Activated CD4-positive, alpha-beta T cell treated with anti-CD3 and anti-CD28 coated beads, Interleukin-2, Interleukin-4, amounts not matched to agents 100 ng/mL and 50 ng/mL, durations not matched to agents 16 hours and 8 hours (primary cell): ENCODE data around the gene SLC1A7.
"Not testable (repeated sequence)": the region's sequence is repeated elsewhere in the genome, so short reads cannot be mapped to it uniquely, and the experiment has no call there.

Source experiments
- DNase-seq: peaks from one replicate; pipeline ENCODE4 v3.0.0-alpha.2; 2020; ENCODE audit warnings: low spot score

The SLC1A7 gene

DNA sequence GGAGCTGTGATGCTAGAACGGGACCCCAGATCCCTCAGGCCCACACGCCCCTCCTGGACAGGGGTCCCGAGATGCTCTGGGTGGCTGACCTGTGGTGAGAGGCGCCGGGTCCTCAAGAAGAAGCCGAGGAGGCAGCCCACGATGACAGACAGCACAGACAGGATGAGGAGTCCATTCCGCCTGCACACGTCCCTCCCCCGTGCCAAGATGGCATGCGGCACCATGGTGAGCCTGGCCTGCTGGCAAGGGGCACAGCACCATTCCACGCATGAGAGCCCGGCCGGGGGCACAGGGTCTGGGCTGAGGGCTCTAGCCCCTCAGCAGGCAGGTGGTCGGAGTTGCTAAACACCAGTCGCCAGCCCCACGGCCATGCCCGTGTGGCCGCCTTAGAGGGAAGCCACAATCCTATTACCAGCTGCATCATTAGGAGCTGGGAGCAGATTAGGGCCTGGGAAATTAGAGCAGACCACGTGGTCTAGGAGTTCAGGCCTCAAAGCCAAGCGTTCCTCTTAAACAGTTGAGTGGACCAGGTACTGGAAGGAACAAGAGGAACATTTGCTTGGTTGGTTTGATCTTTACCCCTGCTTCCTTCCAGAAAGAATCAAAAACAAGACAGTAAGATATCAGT lies at the start of gene SLC1A7:
Gene SLC1A7, minus strand, starts transcription at position 413 of the 628 bp plus-strand sequence. Its CDS starts 189 bp downstream, at position 224.
- DNase-seq: no peak

DNA sequence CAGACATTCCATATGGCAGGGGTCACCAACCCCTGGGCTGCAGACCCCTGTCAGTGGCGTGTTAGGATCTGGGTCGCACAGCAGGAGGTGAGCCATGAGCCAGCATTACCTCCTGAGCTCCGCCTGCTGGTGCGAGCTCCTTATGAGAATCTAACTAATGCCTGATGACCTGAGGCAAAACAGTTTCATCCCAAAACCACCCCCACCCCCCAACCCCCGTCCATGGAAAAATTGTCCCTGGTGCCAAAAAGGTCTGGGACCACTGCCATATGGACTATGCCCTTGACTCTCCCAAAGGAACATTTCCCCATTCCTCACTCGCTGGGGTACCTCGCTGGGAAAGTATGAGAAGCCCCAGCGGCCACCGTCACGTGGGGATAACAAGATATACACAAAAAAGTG lies 47.8 kb upstream of the SLC1A7 start:
- no peak for DNase-seq

DNA sequence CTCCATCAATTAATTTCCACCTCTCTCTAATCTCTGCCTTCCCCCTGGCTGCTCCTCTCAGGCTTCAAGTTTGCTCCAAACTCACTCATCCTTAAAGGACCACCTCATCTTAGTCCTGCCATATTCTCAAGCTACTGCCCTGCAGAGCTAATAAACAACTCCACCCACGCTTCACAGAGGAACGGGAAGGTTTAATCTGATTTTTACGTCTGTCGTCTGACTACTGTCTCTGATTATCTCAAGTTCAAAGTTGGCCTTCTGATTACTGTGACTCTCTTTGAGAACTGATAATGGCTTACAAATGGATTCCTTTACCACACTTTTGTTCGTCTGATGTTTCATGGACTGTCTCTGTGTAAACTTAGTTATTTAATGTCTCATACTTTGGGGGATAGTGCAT lies 46.6 kb upstream of the SLC1A7 start:
- DNase-seq: no peak

DNA sequence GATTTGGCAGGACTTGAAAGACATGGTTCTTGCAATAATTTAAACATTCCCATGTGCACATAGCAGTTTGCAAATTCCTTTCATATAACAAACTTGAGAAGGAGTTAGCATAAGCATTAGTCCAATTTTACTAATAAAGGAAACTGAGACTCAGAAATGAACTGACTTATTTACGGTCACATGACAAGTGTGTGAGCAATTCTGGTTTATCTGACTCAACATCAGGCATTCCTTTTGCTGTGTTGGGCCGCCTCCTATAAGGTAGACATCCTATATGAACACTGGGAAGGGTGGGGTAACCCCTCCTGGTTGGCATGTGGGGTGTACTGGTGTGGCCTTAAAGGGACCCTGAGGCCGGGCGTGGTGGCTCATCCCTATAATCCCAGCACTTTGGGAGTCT lies 45.7 kb upstream of the SLC1A7 start:
- no peak for DNase-seq

DNA sequence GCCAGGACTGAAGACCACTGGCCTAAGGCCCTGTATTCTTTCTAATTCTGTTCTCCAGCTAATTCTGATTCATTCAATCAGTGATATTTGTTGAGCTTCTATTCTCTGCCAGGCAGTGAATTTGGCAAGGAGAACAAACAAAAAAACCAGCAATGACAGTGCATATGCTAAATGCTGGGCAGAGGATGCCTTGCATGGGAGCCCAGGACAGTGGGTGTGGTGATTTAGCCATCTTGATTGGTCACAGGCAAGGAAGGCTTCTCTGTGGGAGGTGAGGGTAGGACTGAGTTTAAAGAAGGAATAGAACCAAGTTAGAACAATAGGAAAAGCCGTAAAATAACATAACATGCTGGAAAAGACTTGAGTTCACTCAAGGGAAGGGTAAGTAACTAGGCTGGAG lies 45.0 kb upstream of the SLC1A7 start:
- no peak for DNase-seq

DNA sequence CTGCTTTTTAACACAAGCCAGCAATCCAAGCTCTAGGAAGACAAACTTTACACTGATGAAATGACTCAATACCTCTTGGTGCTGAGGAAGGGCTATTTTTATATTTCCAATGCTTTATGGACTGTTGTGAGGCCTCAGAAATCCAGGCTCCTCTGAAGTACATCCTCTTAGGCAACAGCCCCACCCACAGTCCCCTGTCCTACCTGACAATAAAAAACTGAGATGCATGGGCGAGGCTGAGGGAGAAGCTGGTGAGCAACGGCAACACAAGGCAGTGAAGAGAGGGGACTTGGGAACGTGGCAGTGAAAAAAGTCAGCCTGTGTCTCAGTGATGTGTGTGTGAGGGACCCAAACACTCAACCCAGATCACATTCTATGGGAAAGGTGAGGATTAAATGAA lies 44.1 kb upstream of the SLC1A7 start:
- no peak for DNase-seq

DNA sequence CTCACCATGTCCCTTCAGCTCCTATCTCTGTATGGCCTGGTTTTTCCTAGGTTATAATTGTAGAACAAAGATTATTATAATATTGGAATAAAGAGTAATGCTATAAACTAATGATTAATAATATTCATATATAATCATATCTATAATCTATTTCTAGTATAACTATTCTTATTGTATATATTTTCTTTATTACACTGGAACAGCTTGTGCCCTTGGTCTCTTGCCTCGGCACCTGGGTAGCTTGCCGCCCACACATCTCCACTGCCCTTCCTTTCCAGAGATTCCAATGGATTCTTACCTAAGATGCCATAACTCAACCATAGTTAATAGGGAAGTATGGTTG lies 43.5 kb upstream of the SLC1A7 start:
- DNase-seq: not testable (repeated sequence)

DNA sequence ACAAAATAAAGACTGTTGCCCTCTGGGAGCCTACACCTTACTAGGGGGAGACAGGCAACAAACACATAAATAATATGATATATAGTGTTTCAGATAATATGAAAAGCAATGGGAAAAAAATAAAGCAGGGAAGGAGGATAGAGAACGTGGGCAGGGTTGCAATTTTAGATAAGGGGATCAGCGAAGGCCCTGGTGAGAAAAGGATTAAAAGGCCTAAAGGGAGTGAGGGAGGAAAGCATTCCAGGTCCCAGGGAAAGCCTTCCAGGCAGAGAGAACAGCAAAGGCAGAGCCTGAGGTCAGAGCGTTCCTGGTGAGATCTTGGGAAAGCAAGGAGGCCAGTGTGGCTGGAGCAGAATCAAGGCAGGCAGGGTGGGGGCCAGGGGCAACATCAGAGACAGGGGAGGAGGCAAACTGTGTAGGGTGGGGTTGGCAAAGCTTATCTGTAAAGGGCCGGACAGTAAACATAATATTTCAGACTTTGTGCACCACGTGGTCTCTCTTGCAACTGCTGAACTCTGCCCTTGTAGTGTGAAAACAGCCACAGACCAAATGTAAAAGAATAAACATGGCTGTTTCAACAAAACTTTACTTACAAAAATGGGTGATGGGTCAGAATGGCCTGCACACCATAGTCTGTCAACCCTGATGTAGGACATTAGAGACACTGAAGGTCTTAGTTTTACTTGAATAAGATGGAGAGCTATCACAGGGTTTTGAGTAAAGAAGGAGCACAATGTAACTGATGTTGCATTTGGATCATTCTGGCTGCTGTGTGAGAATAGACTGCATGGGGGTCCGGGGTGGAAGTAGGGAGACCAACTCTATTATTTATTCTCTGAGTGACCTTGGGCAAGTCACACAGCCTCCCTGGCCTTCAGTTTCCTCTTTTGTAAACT lies 40.9 kb upstream of the SLC1A7 start:
- no peak for DNase-seq

DNA sequence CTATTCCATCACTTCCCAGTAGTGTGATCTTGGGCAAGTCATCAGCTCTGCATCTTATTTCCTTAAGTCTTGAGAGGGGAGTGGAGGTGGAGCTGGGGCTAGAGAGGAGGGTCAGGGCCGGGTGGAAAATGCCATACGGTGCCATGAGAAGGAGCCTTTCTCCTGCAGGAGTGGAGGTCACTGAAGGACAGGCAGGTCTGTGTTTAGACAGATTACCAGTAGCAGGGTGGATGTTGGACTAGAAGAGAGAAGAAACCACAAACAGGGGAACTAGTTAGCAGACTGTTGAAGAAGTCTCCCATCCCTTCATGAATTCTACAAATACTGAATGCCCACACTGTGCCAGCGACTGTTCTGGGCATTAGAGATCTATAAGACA lies 40.3 kb upstream of the SLC1A7 start:
- no peak for DNase-seq

DNA sequence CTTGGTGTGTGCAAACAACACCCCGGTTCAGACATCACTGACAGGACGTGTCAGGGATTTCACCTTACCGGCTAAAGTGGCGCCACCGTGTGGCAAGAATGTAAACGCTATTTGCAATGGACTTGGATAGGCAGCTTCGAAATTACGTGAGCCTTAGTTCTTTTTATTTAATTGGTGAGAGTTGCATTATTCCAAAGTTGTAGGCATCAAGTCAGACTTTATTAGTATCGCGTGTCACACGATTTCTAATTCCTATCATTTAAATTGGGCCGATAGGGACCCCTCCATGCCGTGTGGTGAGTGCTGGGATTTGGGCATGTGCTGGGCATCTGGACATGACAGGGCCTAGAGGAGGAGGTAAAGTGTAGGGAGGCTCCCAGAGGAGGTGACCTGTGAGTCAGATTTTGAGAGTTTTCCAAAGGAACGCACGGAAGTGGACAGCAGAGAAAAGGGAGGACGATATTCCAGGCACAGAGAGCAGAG lies 39.7 kb upstream of the SLC1A7 start:
- DNase-seq: peak; percentile 85

DNA sequence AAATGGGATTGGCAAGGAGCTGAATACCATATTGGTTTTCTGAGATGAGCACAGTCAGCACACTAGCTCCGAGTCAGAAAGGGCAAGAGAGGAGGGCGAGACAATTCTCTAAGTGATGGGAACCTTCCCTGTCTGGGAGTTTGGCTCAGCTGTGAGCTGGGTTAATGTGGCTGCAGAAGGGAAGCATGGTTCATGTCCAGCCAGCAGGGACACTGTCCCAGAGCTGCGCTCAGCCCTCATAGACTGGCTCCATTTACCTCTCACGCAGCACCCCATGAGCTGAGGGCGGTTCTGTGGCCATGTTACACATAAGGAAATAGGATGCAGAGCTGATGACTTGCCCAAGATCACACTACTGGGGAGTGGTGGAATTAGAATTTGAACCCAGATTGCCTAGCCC lies 38.5 kb upstream of the SLC1A7 start:
- DNase-seq: no peak

DNA sequence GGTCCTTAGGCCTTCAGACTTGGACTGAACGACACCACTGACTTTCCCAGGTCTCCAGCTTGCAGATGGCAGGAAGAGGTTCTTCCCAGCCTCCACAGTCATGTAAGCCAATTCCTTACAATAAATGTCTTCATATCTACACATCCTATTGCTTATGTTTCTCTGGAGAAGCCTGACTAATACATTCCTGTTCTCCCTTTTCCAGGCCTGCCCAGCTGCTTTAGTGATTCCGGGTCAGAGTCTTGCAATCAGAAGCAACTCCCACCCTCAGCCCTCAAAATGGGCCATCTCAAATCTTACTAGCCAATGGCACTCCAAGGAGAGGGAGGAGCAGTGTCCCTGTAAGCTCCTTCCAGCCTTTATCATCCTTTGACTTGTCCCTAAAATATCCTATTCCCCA lies 37.8 kb upstream of the SLC1A7 start:
- DNase-seq: no peak

DNA sequence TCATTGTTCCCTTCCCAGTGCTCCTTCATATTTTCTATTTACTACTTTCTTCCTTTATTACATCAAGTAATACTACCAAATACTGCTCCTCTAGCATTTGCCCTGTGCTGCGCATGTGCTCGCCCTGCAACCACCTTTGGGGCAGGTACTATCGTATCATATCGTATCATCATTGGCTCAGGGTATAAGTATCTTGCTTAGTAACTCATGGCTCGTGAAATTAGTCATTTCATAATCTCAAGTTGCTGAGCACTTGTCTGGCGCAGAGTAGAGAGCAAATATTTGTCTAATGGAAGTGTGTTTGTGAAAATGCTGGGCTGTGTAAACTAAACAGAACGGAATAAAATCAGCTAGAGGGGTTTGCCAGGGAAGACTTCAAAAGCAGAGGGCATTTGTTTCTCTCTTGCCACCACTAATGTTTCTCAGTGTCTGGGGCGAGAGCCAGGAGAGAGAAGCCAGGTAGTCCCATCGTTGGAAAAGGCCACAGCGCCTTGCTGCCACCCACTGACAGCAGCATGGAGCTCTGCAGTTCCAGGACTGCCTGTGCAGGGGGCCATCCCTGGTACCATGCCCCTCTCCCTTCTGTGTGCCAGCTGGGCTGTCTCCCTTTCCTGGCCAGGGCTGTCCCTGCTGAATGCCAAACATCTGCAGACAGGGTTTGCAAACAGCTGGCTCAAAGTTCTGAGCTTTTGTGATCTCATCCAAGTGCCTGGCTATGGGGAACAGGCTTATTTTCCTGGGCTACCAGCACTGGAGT lies 34.2 kb upstream of the SLC1A7 start:
- DNase-seq: no peak

DNA sequence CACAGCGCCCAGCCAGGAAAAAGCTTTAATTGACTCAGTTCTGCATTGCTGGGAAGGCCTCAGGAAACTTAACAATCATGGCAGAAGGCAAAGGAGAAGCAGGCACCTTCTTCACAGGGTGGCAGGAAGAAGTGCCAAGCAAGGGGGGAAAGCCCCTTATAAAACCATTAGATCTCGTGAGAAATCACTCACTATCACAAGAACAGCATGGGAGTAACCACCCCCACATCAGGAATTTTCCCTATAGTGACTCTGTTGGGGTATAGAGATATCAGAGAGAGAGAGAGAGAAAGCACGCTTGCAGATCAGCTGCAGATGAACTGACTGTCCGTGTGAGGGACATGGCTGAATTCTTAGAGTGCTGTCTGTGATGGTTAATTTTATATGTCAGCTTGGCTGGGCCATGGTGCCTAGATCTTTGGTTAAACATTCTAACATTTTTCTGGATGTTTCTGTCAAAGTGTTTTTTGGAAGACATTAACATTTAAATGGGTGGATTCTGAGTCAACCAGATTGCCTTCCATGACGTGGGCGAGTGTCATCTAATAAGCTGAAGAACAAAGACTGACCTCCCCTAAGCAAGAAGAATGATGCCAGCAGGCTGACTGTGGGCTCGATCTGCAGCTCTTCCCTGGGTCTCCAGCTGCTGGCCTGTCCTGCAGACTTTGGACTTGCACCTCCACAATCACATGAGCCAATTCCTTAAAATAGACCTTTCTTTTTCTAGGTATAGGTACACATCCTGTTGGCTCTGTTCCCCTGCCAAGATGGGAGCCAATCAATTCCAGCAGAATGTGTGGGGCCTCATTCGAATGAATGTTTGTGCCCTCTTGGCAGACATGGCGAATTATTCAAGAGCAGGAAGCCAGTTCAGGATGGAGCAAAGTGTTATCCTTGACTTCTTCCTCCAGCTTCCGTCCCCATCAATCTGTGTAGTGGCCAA lies 32.8 kb upstream of the SLC1A7 start:
- no peak for DNase-seq

DNA sequence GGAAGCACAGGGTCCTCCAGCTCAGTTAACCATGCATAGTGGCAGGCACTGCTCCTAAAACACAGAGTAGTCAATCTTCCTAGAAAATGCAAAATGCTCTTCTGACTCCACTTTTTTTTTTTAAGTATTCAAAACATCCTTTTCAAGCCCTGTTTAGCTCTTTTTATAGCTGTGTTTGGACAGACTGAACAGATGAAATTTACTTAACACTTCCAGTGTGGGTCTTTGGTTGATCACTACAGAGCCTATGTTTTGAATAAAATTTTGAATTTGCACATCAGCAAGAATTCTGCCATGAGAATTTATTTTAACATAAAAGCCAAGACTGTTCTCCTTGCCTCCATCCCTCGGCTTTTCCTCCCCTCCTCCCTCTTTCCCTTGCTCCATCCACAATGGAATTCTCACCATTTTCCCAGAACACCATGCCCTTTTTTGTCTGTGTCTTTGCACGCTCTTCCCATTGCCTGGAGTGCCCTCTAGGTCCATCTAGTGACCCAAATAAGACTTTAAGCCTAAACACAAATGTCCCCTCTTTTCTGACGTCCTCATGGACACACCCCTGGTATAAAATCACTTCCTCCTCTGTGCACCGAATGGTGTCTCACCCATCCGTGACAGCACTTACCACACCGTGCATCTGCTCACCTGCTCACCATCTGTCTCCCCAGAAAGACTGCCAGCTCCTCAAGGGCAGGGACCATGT lies 30.1 kb upstream of the SLC1A7 start:
- no peak for DNase-seq

DNA sequence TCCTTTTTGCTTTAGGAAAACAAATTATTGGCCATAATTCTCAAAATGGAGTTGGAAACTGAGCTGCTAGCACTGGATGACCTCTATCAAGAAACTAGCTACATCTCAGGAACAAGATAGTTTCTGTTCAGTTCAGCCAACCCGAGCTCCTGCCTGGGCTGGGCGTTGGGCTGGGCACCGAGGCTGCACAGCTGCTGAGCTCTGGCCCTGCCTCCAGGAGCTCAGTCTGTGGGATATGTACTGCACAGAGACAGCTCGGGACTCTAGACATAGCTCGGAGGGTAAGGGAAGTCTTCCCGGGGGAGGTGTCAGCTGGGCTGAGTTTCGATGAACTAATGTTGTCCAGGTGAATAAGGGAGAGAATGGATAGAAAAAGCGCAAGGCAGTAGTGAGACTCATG lies 24.5 kb upstream of the SLC1A7 start:
- no peak for DNase-seq

DNA sequence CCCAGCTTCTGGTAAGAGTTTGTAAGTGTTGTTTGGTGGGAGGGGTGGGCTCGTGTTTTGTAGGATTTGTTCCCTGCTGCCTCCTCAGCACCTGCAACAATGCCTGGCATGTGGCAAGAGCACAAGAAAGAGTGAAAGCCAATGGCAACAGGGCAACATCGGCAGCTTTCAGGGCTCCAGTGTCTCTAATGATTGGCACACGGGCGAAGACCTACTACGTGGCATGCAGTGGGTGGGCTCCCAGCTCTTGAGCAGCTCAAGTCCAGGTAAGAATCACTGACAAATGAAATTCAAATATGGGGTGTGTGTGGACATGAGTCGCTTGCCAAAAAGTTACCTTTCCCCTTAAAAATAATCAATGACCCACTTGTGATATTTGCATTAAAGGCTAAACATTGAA lies 23.9 kb upstream of the SLC1A7 start:
- DNase-seq: no peak

DNA sequence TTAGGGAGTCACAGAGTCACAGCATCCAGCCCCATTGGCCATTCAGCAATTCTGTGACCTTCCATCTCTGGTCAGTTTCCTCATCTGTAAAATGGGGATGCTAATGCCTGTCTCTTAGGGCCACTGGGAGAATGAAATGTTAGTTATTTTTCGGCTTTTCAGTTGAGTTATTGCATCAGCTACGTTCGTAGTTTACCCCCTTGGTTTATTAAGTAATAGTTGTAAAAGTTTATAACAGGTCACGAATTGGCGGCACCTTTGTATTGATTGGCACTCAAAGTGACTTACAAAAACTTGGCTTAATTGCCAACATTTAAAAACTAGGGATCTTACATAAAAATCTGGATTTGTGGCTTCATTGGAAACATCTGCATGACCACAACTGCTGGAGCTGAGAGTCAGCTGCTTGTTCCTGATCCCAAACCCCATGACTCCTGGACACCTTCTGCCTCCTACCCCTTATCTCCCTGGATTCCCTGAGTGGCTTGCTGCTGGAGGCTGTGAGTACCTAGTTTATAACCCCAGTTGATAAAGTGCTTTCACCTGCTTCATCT lies 23.0 kb upstream of the SLC1A7 start:
- DNase-seq: no peak

DNA sequence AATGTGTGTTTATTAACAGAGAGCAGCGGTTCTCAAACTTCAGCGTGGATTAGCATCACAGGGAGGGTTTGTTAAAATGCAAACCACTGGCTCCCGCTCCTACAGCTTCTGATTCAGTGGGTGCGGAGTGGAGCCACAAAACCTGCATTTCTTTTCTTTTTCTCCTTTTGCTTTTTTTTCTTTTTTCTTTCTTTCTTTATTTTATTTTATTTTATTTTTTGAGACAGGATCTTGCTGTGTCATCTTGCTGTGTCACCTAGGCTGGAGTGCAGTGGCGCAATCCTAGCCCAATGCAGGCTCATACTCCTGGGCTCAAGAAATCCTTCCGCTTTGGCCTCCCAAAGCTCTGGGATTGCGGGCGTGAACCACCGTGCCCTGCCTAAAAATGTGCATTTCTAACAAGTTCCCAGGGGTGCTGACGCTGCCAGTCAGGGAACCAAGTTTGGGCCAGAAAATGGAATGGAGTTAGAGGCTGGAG lies 20.9 kb upstream of the SLC1A7 start:
- DNase-seq: no peak

DNA sequence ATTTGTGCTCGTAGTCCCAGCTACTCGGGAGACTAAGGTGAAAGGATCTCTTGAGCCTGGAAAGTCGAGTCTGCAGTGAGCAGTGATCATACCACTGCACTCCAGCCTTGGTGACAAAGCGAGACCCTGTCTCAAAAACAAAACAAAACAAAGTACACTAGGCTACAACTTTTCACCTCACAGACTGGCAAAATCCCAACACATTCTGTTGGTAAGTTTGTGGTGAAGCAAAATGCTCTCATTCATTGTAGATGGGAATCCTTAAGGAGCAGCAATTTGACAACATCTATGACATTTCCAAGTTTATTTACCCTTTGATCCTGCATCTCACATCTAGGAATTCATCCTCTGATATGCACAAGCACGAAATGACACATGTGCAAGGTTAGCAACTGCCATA lies 20.2 kb upstream of the SLC1A7 start:
- no peak for DNase-seq

DNA sequence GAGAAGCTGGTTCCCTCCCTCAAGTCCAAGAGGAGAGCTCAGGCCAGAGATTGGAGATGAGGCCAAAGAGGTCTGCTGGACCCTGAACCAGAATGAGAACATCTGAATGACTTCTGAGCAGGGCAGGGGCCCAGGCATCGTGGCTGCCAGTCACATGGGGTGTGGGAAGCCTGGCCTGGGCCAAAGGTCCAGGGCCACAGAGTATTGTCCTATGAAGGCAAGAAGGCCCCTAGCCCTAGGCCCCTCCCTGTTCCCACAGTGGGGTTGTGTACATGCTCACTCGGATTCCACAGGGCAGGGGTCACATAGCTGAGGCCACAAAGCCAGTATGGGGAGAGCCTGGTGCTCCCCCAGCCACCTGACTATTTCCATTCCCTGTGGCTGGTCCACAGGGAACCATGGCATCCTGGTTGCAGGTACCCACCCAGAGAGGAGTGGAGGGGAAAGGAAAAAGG lies 18.5 kb upstream of the SLC1A7 start:
- DNase-seq: no peak
